T-helper 2 cell treated with Interferon-gamma antibody and Interleukin-4, amounts not matched to agents 5 μg/mL and 100 μg/mL, for 36 hours (primary cell): Measurements from ENCODE around the gene MS4A6E.

Experiments
- DNase-seq: peaks from one replicate; pipeline ENCODE4 v3.0.0; 2021; ENCODE audit warnings: low spot score
- H3K27ac Mint-ChIP-seq: one replicate; pipeline ENCODE4 v1.8.0; 2021; ENCODE audit warnings: mild to moderate bottlenecking, mixed read lengths
- H3K27me3 Mint-ChIP-seq: one replicate; pipeline ENCODE4 v1.8.0; 2021; ENCODE audit warnings: low read depth, mixed read lengths
- H3K36me3 Mint-ChIP-seq: one replicate; pipeline ENCODE4 v1.8.0; 2021; ENCODE audit warnings: low read depth, mixed read lengths
- H3K4me1 Mint-ChIP-seq: one replicate; pipeline ENCODE4 v1.8.0; 2021; ENCODE audit warnings: low read depth, mixed read lengths
- H3K4me3 Mint-ChIP-seq: one replicate; pipeline ENCODE4 v1.8.0; 2022; ENCODE audit warnings: mild to moderate bottlenecking, moderate library complexity, mixed read lengths
- H3K9me3 Mint-ChIP-seq: one replicate; pipeline ENCODE4 v1.8.0; 2021; ENCODE audit warnings: mixed read lengths

Gene MS4A6E

DNA sequence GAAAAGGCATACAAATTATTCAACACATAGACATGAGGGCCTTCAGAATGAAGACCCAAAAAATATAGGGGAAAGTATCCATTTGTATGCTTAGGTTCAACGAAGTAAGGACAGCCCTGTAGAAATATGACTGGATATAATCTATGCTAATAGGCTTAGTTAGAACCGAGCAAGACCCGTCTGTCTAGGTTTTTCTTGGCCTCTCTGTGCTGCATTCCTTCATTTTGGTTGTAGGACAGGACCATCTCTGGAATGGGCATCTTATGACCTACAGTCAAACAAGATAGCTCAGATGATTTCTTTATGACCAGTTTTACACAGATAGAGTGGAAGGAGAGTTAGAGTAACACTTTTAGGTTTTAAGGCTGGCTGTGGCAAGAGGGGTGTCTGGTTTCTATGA is 45.7 kb downstream of the MS4A6E start:
- H3K4me3 Mint-ChIP-seq = no peak overlapping the region
- H3K9me3 Mint-ChIP-seq = no peaks in the 10 kb centered on the region
- no peaks in the 10 kb centered on the region for H3K36me3 Mint-ChIP-seq
- DNase-seq = no peak
- no peaks in the 10 kb centered on the region for H3K4me1 Mint-ChIP-seq
- H3K27ac Mint-ChIP-seq = no peak overlapping the region
- H3K27me3 Mint-ChIP-seq = peaks cover 4% of the 10 kb centered on the region

GRCh38 chr11:60375316-60375715 is 48.3 kb downstream of the MS4A6E start:
- H3K4me3 Mint-ChIP-seq = no peak overlapping the region
- H3K27me3 Mint-ChIP-seq = peaks cover 12% of the 10 kb centered on the region
- no peak for DNase-seq
- no peaks in the 10 kb centered on the region for H3K36me3 Mint-ChIP-seq
- peaks cover 3% of the 10 kb centered on the region for H3K4me1 Mint-ChIP-seq
- no peaks in the 10 kb centered on the region for H3K9me3 Mint-ChIP-seq
- no peak overlapping the region for H3K27ac Mint-ChIP-seq

DNA sequence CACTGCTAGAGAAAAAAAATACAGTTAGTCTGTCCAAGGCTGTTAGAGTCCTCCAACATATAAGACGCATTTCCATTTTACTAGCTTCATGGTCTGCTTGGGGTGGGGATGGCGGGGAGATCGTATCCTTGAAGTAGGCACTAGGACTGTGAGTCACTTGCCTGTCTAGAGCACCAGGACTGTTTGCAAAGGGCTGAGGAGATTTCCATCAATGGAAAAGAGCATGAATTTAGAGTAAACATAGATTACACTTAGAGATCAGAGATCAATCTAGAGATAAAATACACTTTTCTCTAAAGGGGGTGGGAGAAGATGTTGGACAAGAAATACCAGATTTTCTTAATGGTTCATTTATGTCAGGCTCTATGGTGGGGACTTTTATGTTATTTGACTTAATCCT is 49.5 kb downstream of the MS4A6E start:
- Mint-ChIP-seq H3K4me1 (peaks cover 3% of the 10 kb centered on the region), H3K4me3 (no peak overlapping the region), H3K36me3 (no peaks in the 10 kb centered on the region), H3K9me3 (no peaks in the 10 kb centered on the region), H3K27ac (no peak overlapping the region), H3K27me3 (peaks cover 12% of the 10 kb centered on the region)
- DNase-seq = no peak

GRCh38 chr11:60377401-60378136 is 50.5 kb downstream of the MS4A6E start:
- DNase-seq = no peak
- Mint-ChIP-seq H3K36me3 (no peaks in the 10 kb centered on the region), H3K4me3 (no peak overlapping the region), H3K27me3 (peaks cover 13% of the 10 kb centered on the region), H3K4me1 (peaks cover 3% of the 10 kb centered on the region), H3K9me3 (no peaks in the 10 kb centered on the region), H3K27ac (no peak overlapping the region)

DNA sequence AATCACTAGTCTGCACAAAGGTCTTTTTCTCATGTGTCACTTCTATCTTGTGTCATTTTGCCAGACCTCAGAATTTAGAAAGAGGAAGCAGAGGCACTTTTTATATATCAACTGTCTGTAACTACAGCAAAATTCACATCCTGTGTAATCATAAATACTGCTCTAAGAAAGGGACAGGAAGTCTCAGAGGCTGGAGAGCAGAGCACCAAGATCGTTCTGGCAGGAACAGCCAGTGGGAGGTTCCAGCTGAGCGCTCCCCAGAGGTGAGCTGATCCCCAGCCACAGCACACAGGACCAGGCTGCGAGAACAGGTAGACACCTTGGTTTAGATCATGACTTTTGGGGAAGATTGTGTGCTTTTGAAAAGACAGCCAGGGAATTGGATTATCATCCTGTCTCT is 51.3 kb downstream of the MS4A6E start, which contains the start of gene MS4A7:
MS4A7 (plus strand) TSS at position 179 of the 400 bp plus-strand sequence. CDS start 4,610 bp downstream, outside the sequence.
- no peaks in the 10 kb centered on the region for H3K9me3 Mint-ChIP-seq
- no peak within 1 kb of the TSS for H3K4me3 Mint-ChIP-seq
- peaks cover 13% of the 10 kb centered on the region for H3K27me3 Mint-ChIP-seq
- DNase-seq = no peak
- peaks cover 3% of the 10 kb centered on the region for H3K4me1 Mint-ChIP-seq
- no peaks in the 10 kb centered on the region for H3K36me3 Mint-ChIP-seq
- H3K27ac Mint-ChIP-seq = no peak within 1 kb of the TSS

- H3K9me3 Mint-ChIP-seq = no peaks in the 10 kb centered on the region
- no peak overlapping the region for H3K4me3 Mint-ChIP-seq
- no peaks in the 10 kb centered on the region for H3K4me1 Mint-ChIP-seq
- no peaks in the 10 kb centered on the region for H3K27me3 Mint-ChIP-seq
- no peaks in the 10 kb centered on the region for H3K36me3 Mint-ChIP-seq
- no peak for DNase-seq
- no peak overlapping the region for H3K27ac Mint-ChIP-seq
Measured at GRCh38 chr11:60389279-60389910, 62.3 kb downstream of the MS4A6E start.

DNA sequence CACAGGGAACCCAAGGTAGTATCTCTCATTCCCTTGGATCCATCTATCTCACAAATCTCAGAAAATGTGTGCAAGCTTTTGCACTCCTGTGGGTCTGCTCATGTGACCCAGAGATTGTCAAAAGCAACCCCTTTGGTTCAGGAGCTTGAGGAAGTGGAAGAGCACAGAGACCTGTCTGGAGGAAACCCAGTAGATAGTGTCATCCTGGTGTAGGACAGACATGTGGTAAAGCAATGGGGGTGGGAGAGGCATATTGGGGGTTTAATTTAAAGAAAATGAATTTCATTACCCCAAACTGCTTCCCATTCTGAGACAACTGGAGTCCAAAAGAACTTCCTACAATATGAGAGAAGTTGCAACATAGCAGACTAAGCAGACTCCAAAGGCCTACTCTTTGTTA is 63.4 kb downstream of the MS4A6E start:
- Mint-ChIP-seq H3K27me3 (no peaks in the 10 kb centered on the region), H3K4me1 (no peaks in the 10 kb centered on the region), H3K36me3 (no peaks in the 10 kb centered on the region), H3K4me3 (no peak overlapping the region), H3K9me3 (no peaks in the 10 kb centered on the region), H3K27ac (no peak overlapping the region)
- DNase-seq = no peak
